ENCODE measurements around the gene LAMC3. TPM values are rescaled to one million over a fixed set of nuclear protein-coding genes. Genes with fewer than 3 reads are reported as not detected.

LAMC3 gene
- total RNA-seq, 1 experiment from 2014 or later = 4.6 TPM

DNA sequence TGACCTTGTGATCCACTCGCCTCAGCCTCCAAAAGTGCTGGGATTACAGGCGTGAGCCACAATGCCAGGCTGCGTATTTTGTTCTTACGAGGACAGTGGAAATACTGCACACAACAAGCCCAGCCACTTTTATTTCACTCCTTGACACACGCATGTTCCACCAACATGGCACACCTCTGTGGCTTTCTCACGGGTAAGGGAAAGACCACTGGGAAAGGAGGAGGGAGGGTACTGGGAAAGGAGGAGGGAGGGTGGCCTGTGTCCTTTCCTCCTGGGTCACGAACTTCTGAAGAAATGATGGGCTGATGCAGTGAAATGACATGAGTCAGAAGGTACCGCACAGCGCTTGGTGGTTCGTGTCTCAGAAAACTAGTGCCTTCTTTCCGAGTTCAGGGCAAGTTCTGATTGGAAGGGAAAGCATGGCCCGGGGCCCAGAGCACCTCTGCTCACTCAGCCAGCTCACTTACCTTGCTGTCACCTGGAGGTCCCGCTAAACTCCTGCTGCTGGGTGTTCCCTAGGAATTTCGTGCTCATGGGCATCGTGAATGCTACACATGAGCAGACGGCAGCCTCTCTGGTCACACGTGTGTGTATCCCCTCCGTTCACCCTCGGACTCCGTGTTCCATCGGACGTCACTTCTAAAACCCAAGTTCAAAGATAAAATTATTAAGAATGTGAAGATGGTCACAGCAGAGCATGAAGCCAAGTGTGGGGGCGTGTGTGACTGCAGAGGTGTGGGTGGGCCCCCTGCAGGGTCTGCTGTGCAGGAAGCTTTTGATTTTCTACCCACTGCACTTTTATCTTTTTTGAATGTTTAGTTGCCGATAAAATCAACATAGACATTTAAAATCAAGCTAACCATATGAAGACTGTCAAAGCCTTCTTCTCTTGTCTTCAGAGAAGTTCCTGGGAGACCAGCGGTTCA, 42.9 kb downstream of the LAMC3 start:
- intact Hi-C loops (cut with micrococcal nuclease) = loop anchor here (10.0 kb wide), 1 partner anchor 73 kb away; the partner anchor contains the start of gene NUP214
- no peak overlapping the region for H3K27ac ChIP-seq (ENCODE audit: low read length)
- ATAC-seq (no peak), DNase-seq (no peak)
- no peak overlapping the region for H3K9ac ChIP-seq (ENCODE audit: low read length)
- no peaks in the 10 kb centered on the region for H4K20me1 ChIP-seq (ENCODE audit: low read length)
- H3K79me2 ChIP-seq (ENCODE audit: low read length) = no peaks in the 10 kb centered on the region
- H3K27me3 ChIP-seq (ENCODE audit: low read length) = no peaks in the 10 kb centered on the region
- no peaks in the 10 kb centered on the region for H3K9me2 ChIP-seq (replicated peaks; ENCODE audit: low read length)
- H2AFZ ChIP-seq (ENCODE audit: low read length) = no peak overlapping the region
- no peaks in the 10 kb centered on the region for H3K9me3 ChIP-seq (ENCODE audit: low read length)
- no peak overlapping the region for H3K4me3 ChIP-seq (ENCODE audit: low read length)
- H3K4me2 ChIP-seq (ENCODE audit: low read length) = no peak overlapping the region
- TF ChIP-seq EZH2 (IDR thresholded peaks at IDR 0.05; ENCODE audit: low read length, unreplicated experiment) = no peak
- no peaks in the 10 kb centered on the region for H3F3A ChIP-seq (ENCODE audit: low read length, unreplicated experiment)
- BruUV-seq (replicated peaks) = no TSS peak
- ChIA-PET POLR2A (ENCODE audit: unreplicated experiment) (no interaction called here), CTCF (no interaction called here)
- H3K4me1 ChIP-seq (ENCODE audit: insufficient read depth, low read length) = no peaks in the 10 kb centered on the region
- no peaks in the 10 kb centered on the region for H3K36me3 ChIP-seq (ENCODE audit: low read depth, low read length)

DNA sequence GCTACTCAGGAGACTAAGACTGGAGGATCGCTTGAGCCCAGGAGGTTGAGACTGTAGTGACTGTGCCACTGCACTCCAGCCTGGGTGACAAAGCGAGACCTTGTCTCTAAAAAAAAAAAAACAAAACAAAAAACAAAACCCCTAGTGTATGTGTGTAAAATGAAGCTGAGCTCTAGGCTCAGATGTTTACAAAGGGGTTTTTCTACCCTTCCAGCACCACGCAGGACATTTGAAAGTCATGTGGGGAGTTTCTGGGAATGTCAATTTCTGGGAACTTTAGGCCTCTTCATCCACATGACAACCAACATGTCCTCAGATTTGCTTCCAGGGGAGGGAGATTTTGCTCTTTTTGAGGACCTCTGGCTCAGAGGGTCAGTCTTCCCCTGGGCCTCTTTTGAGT, 44.9 kb downstream of the LAMC3 start:
- intact Hi-C loops (cut with micrococcal nuclease) = loop anchor here (10.0 kb wide), 1 partner anchor 71 kb away; the partner anchor contains the start of gene NUP214
- DNase-seq (no peak), ATAC-seq (no peak)
- Histone ChIP-seq H3K9me2 (replicated peaks; ENCODE audit: low read length) (no peaks in the 10 kb centered on the region), H3K79me2 (ENCODE audit: low read length) (no peaks in the 10 kb centered on the region), H3K27ac (ENCODE audit: low read length) (no peak overlapping the region), H3K36me3 (ENCODE audit: low read depth, low read length) (no peaks in the 10 kb centered on the region), H3K27me3 (ENCODE audit: low read length) (no peaks in the 10 kb centered on the region), H3K9me3 (ENCODE audit: low read length) (no peaks in the 10 kb centered on the region), H3K4me1 (ENCODE audit: insufficient read depth, low read length) (no peaks in the 10 kb centered on the region), H3K4me2 (ENCODE audit: low read length) (no peak overlapping the region), H3F3A (ENCODE audit: low read length, unreplicated experiment) (no peaks in the 10 kb centered on the region), H3K4me3 (ENCODE audit: low read length) (no peak overlapping the region), H2AFZ (ENCODE audit: low read length) (no peak overlapping the region), H3K9ac (ENCODE audit: low read length) (no peak overlapping the region), H4K20me1 (ENCODE audit: low read length) (no peaks in the 10 kb centered on the region)
- TF ChIP-seq EZH2 (IDR thresholded peaks at IDR 0.05; ENCODE audit: low read length, unreplicated experiment) (no peak), EZH2phosphoT487 (IDR thresholded peaks at IDR 0.05; ENCODE audit: borderline replicate concordance, low read length) (no peak)
- TF ChIP-seq, protein P1, sequence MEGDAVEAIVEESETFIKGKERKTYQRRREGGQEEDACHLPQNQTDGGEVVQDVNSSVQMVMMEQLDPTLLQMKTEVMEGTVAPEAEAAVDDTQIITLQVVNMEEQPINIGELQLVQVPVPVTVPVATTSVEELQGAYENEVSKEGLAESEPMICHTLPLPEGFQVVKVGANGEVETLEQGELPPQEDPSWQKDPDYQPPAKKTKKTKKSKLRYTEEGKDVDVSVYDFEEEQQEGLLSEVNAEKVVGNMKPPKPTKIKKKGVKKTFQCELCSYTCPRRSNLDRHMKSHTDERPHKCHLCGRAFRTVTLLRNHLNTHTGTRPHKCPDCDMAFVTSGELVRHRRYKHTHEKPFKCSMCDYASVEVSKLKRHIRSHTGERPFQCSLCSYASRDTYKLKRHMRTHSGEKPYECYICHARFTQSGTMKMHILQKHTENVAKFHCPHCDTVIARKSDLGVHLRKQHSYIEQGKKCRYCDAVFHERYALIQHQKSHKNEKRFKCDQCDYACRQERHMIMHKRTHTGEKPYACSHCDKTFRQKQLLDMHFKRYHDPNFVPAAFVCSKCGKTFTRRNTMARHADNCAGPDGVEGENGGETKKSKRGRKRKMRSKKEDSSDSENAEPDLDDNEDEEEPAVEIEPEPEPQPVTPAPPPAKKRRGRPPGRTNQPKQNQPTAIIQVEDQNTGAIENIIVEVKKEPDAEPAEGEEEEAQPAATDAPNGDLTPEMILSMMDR (conservative IDR thresholded peaks at IDR 0.05; ENCODE audit: low read depth, low read length) = no peak
- ChIA-PET POLR2A (ENCODE audit: unreplicated experiment) (interaction anchor here (0.7 kb wide), 1 partner anchor 92 kb away, joined by 4 read pairs; no protein-coding TSS in a partner anchor), CTCF (interaction anchor here (0.6 kb wide), 1 partner anchor 230 kb away, joined by 4 read pairs; no protein-coding TSS in a partner anchor)
- BruUV-seq (replicated peaks) = no TSS peak

DNA sequence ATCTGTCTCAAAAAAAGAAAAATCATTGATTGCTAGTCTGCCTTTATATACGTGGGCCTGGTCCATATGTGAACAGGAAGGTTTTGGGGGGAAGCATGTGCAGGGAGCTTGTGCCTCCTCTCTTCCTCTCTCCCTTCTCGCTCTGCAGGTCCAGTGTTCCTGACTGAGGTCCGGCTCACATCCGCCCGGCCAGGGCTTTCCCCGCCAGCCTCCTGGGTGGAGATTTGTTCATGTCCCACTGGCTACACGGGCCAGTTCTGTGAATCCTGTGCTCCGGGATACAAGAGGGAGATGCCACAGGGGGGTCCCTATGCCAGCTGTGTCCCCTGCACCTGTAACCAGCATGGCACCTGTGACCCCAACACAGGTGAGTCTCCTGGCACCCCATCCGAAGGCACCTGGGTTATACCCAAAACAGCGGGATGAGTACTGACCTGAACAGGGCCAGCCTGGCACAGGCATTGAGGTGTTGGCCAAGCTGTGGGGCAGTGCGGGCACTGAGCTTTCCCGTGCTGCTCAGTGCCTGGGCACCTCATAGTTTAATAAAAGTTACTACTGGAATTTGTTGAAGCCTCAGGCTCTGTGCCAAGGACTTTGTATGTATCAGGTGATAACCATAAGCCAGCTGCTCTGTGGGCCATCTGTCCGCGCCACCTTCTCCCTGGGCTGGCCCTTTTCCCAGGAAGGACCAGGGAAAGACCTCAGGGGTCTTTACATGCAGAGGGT, 48.0 kb downstream of the LAMC3 start:
- Histone ChIP-seq H3K4me2 (ENCODE audit: low read length) (no peak overlapping the region), H3K9me3 (ENCODE audit: low read length) (no peaks in the 10 kb centered on the region), H2AFZ (ENCODE audit: low read length) (no peak overlapping the region), H3K4me3 (ENCODE audit: low read length) (no peak overlapping the region), H3K27me3 (ENCODE audit: low read length) (no peaks in the 10 kb centered on the region), H3F3A (ENCODE audit: low read length, unreplicated experiment) (no peaks in the 10 kb centered on the region), H3K27ac (ENCODE audit: low read length) (no peak overlapping the region), H3K36me3 (ENCODE audit: low read depth, low read length) (no peaks in the 10 kb centered on the region), H3K79me2 (ENCODE audit: low read length) (no peaks in the 10 kb centered on the region), H3K9ac (ENCODE audit: low read length) (no peak overlapping the region), H3K4me1 (ENCODE audit: insufficient read depth, low read length) (no peaks in the 10 kb centered on the region), H4K20me1 (ENCODE audit: low read length) (no peaks in the 10 kb centered on the region), H3K9me2 (replicated peaks; ENCODE audit: low read length) (no peaks in the 10 kb centered on the region)
- DNase-seq = no peak
- BruUV-seq (replicated peaks) = no TSS peak
- no peak for ATAC-seq
- TF ChIP-seq, protein P1 (conservative IDR thresholded peaks at IDR 0.05; ENCODE audit: low read depth, low read length) = no peak
- no peak for TF ChIP-seq EZH2phosphoT487 (IDR thresholded peaks at IDR 0.05; ENCODE audit: borderline replicate concordance, low read length)
- intact Hi-C loops (cut with micrococcal nuclease) = loop anchor here (10.0 kb wide), 1 partner anchor 68 kb away; the partner anchor contains the start of gene NUP214
- POLR2A ChIA-PET (ENCODE audit: unreplicated experiment) = no interaction called here
- CTCF ChIA-PET = interaction anchor here (1.1 kb wide), 1 partner anchor 53 kb away, joined by 5 read pairs; no protein-coding TSS in a partner anchor
